Psoas muscle (tissue), 8 donors: ENCODE results near the gene NR2F1-AS1. TPM values are rescaled to one million over a fixed set of nuclear protein-coding genes. Genes with fewer than 3 reads are reported as not detected.
A peak's percentile ranks its signal among the peaks of the same experiment; 100 is the strongest.

Source experiments
- ATAC-seq, 4 donors: fragments of 200-7000 bp; cut with Tn5 transposase; one replicate each; pipeline ENCODE4 v1.9.1; 2020; ENCODE audit warnings: moderate library complexity in 3 of 4, mild to moderate bottlenecking in 2 of 4
- DNase-seq, 2 donors: peaks; one replicate each; pipeline ENCODE4 v3.0.0-alpha.2; 2020
- H3K27ac ChIP-seq: fragments of 200-600 bp; one replicate; pipeline ENCODE4 v1.8.0; 2022
- H3K27me3 ChIP-seq, 3 donors: fragments of 200-600 bp in 1 of 3; one replicate each; pipeline versions ENCODE4 v1.6.1 to v1.8.0; 2013 to 2022; ENCODE audit warnings: low read length in 2 of 3, mild to moderate bottlenecking in 2 of 3, moderate library complexity in 1 of 3; ENCODE audit not compliant: insufficient read depth in 3 of 3
- H3K36me3 ChIP-seq, 2 donors: fragments of 200-600 bp in 1 of 2; one replicate each; pipeline versions ENCODE4 v1.6.1 to v1.8.0; 2013 to 2022; ENCODE audit warnings: low read depth in 1 of 2, mild to moderate bottlenecking in 1 of 2, moderate library complexity in 1 of 2; ENCODE audit not compliant: insufficient read depth in 1 of 2
- H3K4me1 ChIP-seq: fragments of 200-600 bp; one replicate; pipeline ENCODE4 v1.8.0; 2022
- H3K4me3 ChIP-seq: fragments of 200-600 bp; one replicate; pipeline ENCODE4 v1.8.0; 2022; ENCODE audit warnings: mild to moderate bottlenecking
- H3K9me3 ChIP-seq: fragments of 200-600 bp; one replicate; pipeline ENCODE4 v1.8.0; 2022
- WGBS, 3 donors: extraction: QIAGEN DNeasy Blood & Tissue Kit; methylation state at CpG; one replicate each; pipeline versions ENCODE4 v1.1.6 to v1.1.7; 2013; 5-methylcytosine and 5-hydroxymethylcytosine counted together
- intact Hi-C, 2 donors: fragments of 100-400 bp; cut with DNase I; formaldehyde crosslinking; loops; one replicate each; pipeline versions ENCODE4 v1.11.0 to v1.14.2; 2022
- polyA plus RNA-seq, 3 donors: library from polyadenylated mRNA; stranded (reverse); fragments of 200-250 nt; gene quantifications; one replicate each; pipeline ENCODE4 v1.2.3, GENCODE V29; 2013
- total RNA-seq, 4 donors: library from RNA; stranded (reverse); fragmentation: NEBNext Ultra II Directional in 2 of 4; extraction: Animal tissue kit (Norgen Biotek cat#: 25700) in 2 of 4; gene quantifications; one replicate each; pipeline versions ENCODE4 v1.2.1 to v1.2.4, GENCODE V29; 2021 to 2023
- TF ChIP-seq, protein P1 (sequence below): fragments of 200-600 bp; IDR thresholded peaks from one replicate; pipeline ENCODE4 v1.8.0; 2022; ENCODE audit warnings: antibody characterized with exemption
- donor health status: healthy with polysubstance abuse.
- donor health status: DM: no; HTN: no; CAD: no; lungs with moderate emphysema.
- donor health status: Bipolar disorder and iron deficiency.
- donor health status: healthy.
- donor health status: DM: yes; HTN: yes; CAD: no.
- donor health status: DM: no; HTN: no; CAD: no.
- donor health status: DM: no; HTN: no; CAD: no.
- donor health status: DM: yes; HTN: yes; CAD: no.

Gene NR2F1-AS1
- total and polyA plus RNA-seq, 7 donors: 0.13 to 1.5 (median 0.42) TPM

DNA sequence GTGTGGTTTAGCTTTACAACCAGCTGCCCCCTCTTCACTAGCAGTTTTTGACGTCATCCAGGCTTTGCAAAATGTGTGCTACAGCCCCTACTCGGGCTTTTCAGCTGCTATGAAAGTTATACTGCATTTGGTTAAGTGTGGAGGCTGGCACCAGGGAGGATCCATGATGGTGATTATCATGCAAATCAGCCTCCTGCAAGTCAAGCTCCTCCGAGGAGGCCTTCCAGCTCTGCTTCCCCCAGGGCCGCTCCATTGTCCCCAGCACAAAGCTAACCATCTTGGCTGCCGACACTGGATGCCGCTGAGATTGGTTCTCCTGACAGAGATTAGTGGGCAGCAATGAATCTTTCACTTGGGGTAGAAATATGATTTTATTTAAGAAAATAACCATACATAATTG, 159.6 kb downstream of the NR2F1-AS1 start:
- 45 to 57% (median 48%) methylated on average over 6 of the region's 6 CpGs for WGBS, 3 donors
- intact Hi-C loops: no loop called here
- H3K4me3 ChIP-seq: peak overlapping the region; percentile 0
- H3K36me3 ChIP-seq: no peaks in the 10 kb centered on the region
- H3K9me3 ChIP-seq: no peaks in the 10 kb centered on the region
- no peak overlapping the region for H3K27ac ChIP-seq
- no peak for DNase-seq
- no peak for ATAC-seq
- TF ChIP-seq, protein P1, sequence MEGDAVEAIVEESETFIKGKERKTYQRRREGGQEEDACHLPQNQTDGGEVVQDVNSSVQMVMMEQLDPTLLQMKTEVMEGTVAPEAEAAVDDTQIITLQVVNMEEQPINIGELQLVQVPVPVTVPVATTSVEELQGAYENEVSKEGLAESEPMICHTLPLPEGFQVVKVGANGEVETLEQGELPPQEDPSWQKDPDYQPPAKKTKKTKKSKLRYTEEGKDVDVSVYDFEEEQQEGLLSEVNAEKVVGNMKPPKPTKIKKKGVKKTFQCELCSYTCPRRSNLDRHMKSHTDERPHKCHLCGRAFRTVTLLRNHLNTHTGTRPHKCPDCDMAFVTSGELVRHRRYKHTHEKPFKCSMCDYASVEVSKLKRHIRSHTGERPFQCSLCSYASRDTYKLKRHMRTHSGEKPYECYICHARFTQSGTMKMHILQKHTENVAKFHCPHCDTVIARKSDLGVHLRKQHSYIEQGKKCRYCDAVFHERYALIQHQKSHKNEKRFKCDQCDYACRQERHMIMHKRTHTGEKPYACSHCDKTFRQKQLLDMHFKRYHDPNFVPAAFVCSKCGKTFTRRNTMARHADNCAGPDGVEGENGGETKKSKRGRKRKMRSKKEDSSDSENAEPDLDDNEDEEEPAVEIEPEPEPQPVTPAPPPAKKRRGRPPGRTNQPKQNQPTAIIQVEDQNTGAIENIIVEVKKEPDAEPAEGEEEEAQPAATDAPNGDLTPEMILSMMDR: no peak
- no peaks in the 10 kb centered on the region for H3K27me3 ChIP-seq
- H3K4me1 ChIP-seq: no peaks in the 10 kb centered on the region

DNA sequence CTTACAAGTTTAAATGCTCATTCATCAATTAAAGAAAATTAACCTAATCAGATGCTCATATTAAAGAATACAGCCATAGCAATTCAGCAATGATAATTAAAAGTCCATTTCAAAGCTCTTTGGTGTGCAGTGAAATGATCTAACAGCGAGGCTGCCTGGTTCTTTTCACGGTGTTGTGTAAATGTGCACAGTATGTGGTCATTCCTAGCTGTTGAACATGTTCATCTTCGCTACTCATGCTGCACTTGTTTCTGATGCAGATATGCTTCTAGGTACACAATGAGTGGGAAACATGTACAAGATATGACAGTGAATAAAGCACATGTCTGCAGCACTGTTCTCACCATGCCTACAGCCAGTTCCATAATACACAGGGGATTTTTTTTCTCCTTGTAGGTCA, 163.5 kb downstream of the NR2F1-AS1 start:
- no peaks in the 10 kb centered on the region for H3K36me3 ChIP-seq
- H3K4me1 ChIP-seq: no peaks in the 10 kb centered on the region
- no peak for DNase-seq
- H3K27ac ChIP-seq: no peak overlapping the region
- H3K9me3 ChIP-seq: no peaks in the 10 kb centered on the region
- intact Hi-C loops: no loop called here
- 85 to 92% (median 89%) methylated on average over 3 of the region's 3 CpGs for WGBS, 3 donors
- TF ChIP-seq, protein P1: no peak
- no peaks in the 10 kb centered on the region for H3K27me3 ChIP-seq
- ATAC-seq: no peak
- no peak overlapping the region for H3K4me3 ChIP-seq

DNA sequence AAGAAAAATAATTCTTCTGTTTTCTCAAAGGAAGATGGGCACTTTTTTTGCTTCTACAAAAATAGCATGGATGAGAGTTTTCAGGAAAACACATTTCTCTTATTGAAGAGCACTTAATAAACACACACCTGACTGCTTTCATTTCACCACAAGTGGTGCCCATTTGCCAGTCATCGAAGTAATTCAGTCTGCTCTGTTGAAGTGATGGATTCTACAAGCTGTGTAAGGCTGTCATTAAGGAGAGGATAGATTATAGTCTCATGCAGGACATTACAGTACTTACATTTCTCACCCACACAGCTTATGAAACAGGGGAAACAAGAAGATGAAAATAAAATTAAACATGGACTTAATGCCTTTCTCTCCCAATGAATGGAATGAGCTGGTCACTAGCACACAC, 165.2 kb downstream of the NR2F1-AS1 start:
- no peak for DNase-seq
- 78 to 89% (median 82%) methylated on average over 1 of the region's 1 CpG for WGBS, 3 donors
- ATAC-seq: no peak
- TF ChIP-seq, protein P1: no peak
- Histone ChIP-seq H3K27me3 (no peaks in the 10 kb centered on the region), H3K4me3 (no peak overlapping the region), H3K36me3 (no peaks in the 10 kb centered on the region), H3K27ac (no peak overlapping the region), H3K9me3 (no peaks in the 10 kb centered on the region), H3K4me1 (no peaks in the 10 kb centered on the region)
- intact Hi-C loops: no loop called here

DNA sequence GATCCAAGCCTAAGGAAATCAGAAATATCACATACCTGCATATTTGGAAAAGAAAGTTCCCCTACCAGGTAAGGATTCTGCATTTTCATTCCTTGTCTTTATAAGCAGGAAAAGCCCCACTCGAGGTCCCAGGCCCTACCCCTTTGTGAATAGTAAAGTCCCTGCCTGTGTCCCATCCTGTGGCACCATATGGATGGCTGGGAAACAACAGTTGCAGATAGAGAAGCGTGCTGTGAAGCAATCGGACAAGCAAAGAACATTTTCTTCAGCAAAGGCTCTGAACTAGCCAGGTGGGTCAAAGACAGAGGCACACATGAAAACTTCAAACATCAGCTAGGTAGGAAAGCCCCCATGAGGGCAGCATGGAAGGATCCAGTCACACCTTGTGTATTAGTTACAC, 169.3 kb downstream of the NR2F1-AS1 start:
- H3K27ac ChIP-seq: no peak overlapping the region
- TF ChIP-seq, protein P1: no peak
- intact Hi-C loops: no loop called here
- no peak overlapping the region for H3K4me3 ChIP-seq
- ATAC-seq (no peak), DNase-seq (no peak)
- 76 to 84% (median 80%) methylated on average over 3 of the region's 3 CpGs for WGBS, 3 donors
- no peaks in the 10 kb centered on the region for H3K36me3 ChIP-seq
- H3K4me1 ChIP-seq: no peaks in the 10 kb centered on the region
- H3K9me3 ChIP-seq: no peaks in the 10 kb centered on the region
- no peaks in the 10 kb centered on the region for H3K27me3 ChIP-seq

DNA sequence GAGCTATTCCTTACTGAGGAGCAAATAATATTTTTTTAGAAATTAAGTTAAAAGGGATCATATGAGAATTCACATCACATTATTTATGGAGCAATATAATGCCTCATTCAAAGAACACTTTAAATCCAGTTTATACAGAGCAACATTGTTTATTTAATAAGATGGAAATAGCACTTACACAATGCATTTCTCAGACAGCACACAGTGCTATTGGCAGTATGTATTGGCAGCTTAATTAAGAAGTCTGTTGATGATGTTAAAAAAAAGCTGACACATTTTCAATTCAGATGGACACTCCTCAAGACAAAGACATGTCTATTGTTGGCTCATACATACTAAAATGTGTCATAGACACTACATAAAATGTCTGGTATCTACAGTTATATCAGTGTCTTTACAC, 171.3 kb downstream of the NR2F1-AS1 start:
- ATAC-seq: no peak
- DNase-seq: no peak
- H3K9me3 ChIP-seq: no peaks in the 10 kb centered on the region
- no peak overlapping the region for H3K27ac ChIP-seq
- H3K4me3 ChIP-seq: no peak overlapping the region
- TF ChIP-seq, protein P1: no peak
- H3K27me3 ChIP-seq: no peaks in the 10 kb centered on the region
- H3K4me1 ChIP-seq: no peaks in the 10 kb centered on the region
- H3K36me3 ChIP-seq: no peaks in the 10 kb centered on the region
- intact Hi-C loops: no loop called here
